Measurements from ENCODE around the gene OR1L6.

OR1L6 gene

DNA sequence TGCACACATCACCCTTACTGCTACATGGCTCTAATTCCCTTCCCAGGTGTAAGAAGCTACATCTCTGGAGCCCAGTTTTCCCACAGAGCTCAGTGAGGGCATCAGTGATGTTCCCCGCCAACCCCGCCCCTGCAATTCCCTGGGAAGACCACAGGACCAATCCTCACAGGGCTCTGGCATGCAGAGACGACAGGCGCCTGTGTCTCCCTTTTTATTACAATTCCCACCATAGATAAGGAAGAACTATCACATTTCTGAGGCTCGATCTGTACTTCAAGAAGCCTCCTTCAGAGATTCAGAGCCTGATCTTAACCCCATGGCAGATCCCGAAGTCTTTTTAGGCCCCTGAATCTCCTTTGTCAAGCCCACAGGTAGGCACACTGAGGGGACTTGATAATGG, at the start of gene OR1L6:
Gene OR1L6, plus strand, starts transcription at position 301 of the 400 bp plus-strand sequence. CDS start 7,545 bp downstream, outside the sequence.
- no peak for DNase-seq (ENCODE audit: low read depth in 2 of 2)

DNA sequence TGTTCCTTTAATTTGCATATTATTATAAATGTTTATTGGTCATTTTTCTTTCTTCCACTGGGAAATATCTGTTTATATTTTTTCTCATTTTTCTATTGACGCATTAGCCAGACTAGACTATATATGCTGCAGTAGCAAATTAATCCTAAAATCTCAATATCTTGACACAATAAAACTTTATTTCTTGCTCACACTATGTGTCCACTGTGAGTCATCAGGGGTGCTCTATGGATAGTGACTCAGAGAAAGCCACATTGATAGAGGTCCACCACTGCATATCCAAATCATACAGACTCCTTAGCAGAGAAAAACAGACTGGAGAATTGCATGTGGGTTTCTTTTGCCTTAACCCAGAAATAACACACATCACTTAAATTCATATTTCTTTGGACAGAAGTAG, 46.4 kb upstream of the OR1L6 start:
- no peak for DNase-seq (ENCODE audit: low read depth in 2 of 2)

- no peak for DNase-seq (ENCODE audit: low read depth in 2 of 2)
Measured at GRCh38 chr9:122718038-122718437, 24.1 kb upstream of the OR1L6 start.

- DNase-seq (ENCODE audit: low read depth in 2 of 2) = no peak
Measured at GRCh38 chr9:122719218-122719617, 22.9 kb upstream of the OR1L6 start.

DNA sequence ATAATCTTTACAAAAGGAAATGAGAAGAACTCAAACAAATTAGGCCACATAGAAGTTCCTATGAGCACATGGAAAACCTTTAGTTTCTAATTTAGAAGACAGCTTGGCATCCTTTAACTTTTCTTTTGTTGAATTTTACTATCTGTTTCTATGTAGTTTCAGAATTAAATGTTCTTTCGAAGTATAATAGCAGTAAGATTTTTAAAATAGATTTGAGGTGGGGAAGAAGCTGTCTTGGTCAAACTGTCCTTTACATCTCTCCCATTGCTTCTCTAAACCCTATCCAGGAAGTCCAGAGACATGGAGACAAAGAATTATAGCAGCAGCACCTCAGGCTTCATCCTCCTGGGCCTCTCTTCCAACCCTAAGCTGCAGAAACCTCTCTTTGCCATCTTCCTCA, 18.4 kb upstream of the OR1L6 start, which contains the start of gene OR1L4:
Gene OR1L4, plus strand, starts transcription at position 301 of the 400 bp plus-strand sequence. Its CDS starts 0 bp downstream, at position 301.
- no peak for DNase-seq (ENCODE audit: low read depth in 2 of 2)

DNA sequence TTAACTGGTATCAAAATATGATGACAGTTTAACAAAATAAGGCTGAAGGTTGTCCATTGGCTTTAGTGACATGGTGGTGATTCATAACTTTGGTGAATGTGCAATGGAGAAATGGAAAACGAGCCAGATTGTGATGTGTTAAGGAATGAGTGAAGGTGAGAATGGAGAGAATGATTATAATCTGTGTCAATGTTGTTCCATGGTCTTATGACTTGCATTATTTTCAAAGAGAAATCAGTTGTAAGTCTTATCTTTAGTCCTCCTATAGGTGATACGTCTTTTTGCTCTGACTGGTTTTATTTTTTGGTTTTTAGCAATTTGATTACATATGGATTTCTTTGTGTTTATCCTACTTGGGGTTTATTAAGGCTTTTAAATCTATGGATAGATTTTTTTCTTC, 12.7 kb downstream of the OR1L6 start:
- DNase-seq (ENCODE audit: low read depth in 2 of 2) = no peak

- no peak for DNase-seq (ENCODE audit: low read depth in 2 of 2)
Measured at GRCh38 chr9:122767817-122768216, 25.7 kb downstream of the OR1L6 start.

- no peak for DNase-seq (ENCODE audit: low read depth in 2 of 2)
Measured at GRCh38 chr9:122777052-122777451, 34.9 kb downstream of the OR1L6 start.

DNA sequence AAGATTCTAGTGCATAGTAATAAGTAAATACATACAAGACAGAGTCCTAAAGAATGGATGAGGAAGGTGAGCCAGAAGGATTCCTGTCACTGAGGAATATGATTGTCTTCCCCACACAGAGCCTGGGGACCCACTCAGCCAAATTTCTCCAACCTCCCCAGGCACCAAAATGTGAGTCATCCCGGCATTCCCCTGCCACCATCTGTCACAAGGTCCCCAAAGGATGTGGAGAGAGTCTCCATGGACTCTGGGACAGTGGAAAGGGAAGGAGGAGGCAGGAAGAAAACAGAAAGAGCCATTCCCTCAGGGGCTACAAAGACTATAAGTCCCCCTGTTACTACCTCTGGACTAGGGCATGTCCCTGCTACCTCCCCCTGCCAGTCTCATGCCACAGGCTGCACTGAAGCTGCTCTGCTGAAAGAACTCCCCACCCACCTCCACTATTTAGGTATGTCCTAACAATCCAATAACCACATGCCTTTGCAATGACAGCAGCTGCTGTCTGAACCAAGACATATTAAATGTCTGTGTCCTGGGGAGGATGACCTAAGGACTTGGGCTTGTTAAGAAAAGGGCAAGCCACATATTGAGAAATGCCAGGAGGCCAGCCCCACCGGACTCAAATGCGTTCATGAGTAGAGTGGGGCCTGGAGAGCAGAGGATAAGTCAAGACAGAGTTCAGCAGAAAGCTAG, 36.0 kb downstream of the OR1L6 start:
- DNase-seq (ENCODE audit: low read depth in 2 of 2) = no peak

- no peak for DNase-seq (ENCODE audit: low read depth in 2 of 2)
Measured at GRCh38 chr9:122779181-122779580, 37.1 kb downstream of the OR1L6 start.

DNA sequence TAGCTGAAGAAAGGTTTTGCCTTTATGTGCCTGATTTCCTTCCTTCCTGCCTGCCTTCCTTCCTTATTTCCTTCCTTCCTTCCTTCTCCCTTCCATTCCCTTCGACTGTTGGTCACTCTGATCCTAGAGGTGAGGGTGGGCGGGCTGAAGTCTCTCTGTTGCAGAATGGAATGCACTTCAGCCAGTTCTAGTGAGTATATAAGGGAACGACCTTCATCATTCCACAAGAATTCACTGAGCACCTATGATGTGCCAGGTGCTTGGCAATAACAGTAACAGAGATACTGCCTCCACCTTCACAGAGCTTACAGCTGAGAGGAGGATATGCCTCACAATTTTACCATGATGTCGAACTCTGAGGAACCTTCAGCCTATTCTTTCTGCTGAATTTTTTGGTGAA, 37.9 kb downstream of the OR1L6 start:
- DNase-seq (ENCODE audit: low read depth in 2 of 2) = no peak

GRCh38 chr9:122781671-122782070, 39.6 kb downstream of the OR1L6 start:
- DNase-seq (ENCODE audit: low read depth in 2 of 2) = no peak

DNA sequence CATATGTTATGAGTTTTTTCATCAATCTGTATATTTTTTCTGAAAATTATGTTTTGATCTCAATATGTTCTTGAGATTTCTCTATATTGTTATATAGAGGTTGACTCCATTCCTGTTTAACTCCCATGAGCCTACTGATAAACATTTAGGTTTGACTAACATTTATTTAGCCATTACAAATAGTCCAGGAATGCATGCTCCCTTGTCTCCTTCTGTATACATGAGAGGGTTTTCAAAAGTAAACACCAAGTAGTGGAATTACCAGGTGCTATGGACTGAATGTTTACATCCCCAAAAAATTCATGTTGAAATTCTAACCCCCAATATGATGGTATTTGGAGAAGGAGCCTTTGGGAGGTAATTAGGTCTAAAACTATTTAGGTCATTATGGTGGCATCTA, 43.2 kb downstream of the OR1L6 start:
- no peak for DNase-seq (ENCODE audit: low read depth in 2 of 2)

DNA sequence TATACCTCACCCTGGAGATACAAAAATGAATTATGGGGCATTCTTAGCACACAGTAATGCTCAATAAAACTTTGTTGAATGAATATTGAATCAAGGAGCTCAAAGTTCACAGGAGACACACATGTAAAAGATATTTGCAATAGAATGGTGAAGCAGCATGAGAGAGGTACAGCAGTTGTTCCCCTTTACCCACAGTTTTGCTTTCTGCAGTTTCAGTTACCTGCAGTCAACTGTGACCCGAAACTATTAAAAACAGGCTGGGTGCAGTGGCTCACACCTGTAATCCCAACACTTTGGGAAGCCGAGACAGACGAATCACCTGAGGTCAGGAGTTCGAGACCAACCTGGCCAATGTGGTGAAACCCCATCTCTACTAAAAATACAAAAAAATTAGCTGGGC, 44.2 kb downstream of the OR1L6 start:
- DNase-seq (ENCODE audit: low read depth in 2 of 2) = no peak

DNA sequence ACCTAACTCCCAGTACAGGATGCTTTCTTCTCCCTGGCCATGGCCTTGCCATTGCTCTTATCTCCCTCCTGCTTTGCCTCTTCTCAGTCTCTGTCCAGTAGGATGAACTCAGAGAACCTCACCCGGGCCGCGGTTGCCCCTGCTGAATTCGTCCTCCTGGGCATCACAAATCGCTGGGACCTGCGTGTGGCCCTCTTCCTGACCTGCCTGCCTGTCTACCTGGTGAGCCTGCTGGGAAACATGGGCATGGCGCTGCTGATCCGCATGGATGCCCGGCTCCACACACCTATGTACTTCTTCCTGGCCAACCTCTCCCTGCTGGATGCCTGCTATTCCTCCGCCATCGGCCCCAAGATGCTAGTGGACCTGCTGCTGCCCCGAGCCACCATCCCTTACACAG, 46.7 kb downstream of the OR1L6 start, which contains the start of gene OR5C1:
Gene OR5C1, plus strand, starts transcription at position 103 of the 400 bp plus-strand sequence. Its CDS starts 0 bp downstream, at position 103.
- DNase-seq (ENCODE audit: low read depth in 2 of 2) = no peak

DNA sequence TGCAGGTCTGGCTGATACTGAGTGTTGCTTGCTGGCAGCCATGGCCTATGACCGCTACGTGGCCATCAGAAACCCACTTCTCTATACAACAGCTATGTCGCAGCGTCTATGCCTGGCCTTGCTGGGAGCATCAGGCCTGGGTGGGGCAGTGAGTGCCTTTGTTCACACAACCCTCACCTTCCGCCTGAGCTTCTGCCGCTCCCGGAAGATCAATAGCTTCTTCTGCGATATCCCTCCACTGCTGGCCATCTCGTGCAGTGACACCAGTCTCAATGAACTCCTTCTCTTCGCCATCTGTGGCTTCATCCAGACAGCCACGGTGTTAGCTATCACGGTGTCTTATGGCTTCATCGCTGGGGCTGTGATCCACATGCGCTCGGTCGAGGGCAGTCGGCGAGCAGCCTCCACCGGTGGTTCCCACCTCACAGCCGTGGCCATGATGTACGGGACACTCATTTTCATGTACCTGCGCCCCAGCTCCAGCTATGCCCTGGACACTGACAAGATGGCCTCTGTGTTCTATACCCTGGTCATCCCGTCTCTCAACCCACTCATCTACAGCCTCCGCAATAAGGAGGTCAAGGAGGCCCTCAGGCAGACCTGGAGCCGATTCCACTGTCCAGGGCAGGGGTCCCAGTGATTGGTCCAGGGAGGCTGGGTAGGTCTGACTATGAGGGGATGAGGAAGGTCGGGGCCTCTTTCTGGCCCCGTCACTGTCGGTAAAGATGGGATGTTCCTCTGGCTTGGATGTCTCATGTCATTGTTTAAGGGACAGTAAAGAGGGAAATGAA, 47.3 kb downstream of the OR1L6 start:
- DNase-seq (ENCODE audit: low read depth in 2 of 2) = no peak

DNA sequence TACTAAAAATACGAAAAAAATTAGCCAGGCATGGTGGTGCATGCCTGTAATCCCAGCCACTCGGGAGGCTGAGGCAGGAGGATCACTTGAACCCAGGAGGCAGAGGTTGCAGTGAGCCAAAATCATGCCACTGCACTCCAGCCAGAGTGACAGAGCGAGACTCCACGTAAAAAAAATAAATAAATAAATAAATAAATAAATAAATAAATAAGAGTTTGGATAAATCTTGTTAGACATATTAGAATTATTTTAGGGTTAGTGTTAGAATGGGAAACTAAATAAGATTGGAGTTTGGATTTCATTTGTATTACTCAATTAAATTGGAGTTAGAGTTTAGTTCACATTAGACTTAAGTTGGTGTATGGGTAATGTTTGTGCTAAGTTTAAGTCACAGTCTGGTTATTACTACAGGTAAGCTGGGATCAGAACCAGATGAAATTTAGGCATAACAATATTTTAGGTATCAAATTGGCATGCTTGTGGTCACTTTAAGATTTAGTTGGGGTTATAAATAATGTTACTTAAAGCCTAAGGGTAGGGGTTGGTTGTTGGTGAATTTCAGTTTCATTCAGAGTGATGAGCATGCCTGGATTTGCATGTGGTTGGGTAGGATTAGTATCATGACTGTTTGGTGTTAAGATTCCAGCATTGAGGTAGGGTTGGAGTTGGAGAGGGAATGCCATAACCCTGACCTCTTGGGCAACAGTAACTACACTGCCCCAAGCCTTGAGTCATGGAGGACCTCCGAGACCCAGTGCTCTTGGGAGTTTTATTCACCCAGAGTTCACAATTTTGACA, 50.0 kb downstream of the OR1L6 start:
- no peak for DNase-seq (ENCODE audit: low read depth in 2 of 2)

DNA sequence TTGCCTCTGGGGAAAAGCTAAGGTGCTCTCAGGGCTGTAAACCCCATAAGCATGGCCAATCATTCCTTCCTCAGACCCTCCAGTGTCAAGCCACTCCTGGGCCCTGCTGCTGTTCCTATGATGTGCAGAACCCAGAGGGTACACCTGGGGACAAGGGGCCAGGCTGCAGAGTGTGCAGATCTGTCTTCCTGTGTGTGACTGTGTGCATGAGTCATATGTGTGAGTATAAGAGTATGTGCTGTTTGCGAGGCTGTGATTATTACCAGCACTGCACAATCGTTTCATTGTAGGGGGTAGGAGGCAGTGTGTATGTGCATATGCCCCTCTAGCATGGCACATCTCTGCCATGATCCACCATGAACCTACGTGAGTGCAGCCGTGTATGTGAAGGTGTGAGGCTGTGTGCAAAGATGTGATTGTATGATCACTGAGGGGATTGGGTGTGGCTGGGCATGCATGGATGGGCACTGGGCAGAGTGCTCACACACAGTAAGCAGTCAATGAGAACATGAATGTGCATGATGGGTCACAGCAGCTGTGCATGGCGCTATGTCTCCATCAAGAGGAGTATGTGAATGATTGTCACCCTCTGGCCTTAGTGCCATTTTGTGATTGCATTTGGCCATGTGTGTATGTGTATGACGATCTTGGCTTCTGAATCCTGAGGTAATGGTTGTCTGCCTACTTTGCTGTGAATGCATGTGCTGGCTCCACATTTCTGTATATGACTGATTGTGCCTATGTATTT, 55.4 kb downstream of the OR1L6 start:
- DNase-seq (ENCODE audit: low read depth in 2 of 2) = no peak

Measured in stimulated activated CD4-positive, alpha-beta T cell treated with anti-CD3 and anti-CD28 coated beads, Interleukin-12 subunit alpha, Interleukin-12 subunit beta, amount 100 ng/mL, for 24 hours (primary cell).